Cardiac muscle cell (in vitro differentiated cells and primary cell): ENCODE data around the gene AFG3L2. TPM values are rescaled to one million over a fixed set of nuclear protein-coding genes. Genes with fewer than 3 reads are reported as not detected.

Experiments used
- DNase-seq, 2 donors: peaks; one replicate each; pipeline versions ENCODE4 v3.0.0 to v3.0.0-alpha.2; 2010 to 2017; ENCODE audit warnings: low read depth in 1 of 2, low spot score in 1 of 2
- H3K27ac ChIP-seq: fragments of 200-600 bp; sonication (generic); 2 replicates; pipeline ENCODE4 v1.5.1; 2016
- H3K27me3 ChIP-seq: fragments of 200-600 bp; sonication (generic); 2 replicates; pipeline ENCODE4 v1.6.0; 2016; ENCODE audit warnings: control low read depth
- H3K36me3 ChIP-seq: fragments of 200-600 bp; sonication (generic); 2 replicates; pipeline ENCODE4 v1.5.1; 2016; ENCODE audit warnings: control low read depth
- H3K4me1 ChIP-seq: fragments of 200-600 bp; sonication (generic); 2 replicates; pipeline ENCODE4 v1.8.1; 2017; ENCODE audit warnings: low read depth, mild to moderate bottlenecking, mixed run types
- H3K4me3 ChIP-seq: fragments of 200-600 bp; sonication (generic); 2 replicates; pipeline ENCODE4 v1.5.1; 2016; ENCODE audit warnings: mild to moderate bottlenecking
- H3K9me3 ChIP-seq: fragments of 200-600 bp; sonication (generic); 2 replicates; pipeline ENCODE4 v1.5.1; 2017; ENCODE audit warnings: low read depth, mild to moderate bottlenecking, control low read depth
- polyA plus RNA-seq: library from polyadenylated mRNA; unstranded; fragments of >200 nt; fragmentation: Nextera tagmentation; extraction: Ambion mirVana; gene quantifications from 2 replicates; pipeline ENCODE4 v1.2.1, GENCODE V29; 2016
- total RNA-seq: library from RNA; depleted of rRNA; stranded (reverse); fragments of >200 nt; gene quantifications from 2 replicates; pipeline ENCODE4 v1.2.3, GENCODE V29; 2016
- TF ChIP-seq, protein P1 (sequence below): IDR thresholded peaks from 2 replicates; pipeline ENCODE4 v1.5.1; 2012; ENCODE audit warnings: low read depth, mild to moderate bottlenecking, low read length

The AFG3L2 gene
- total and polyA plus RNA-seq, 2 experiments from 2014 or later = 83.5 to 97.6 TPM

DNA sequence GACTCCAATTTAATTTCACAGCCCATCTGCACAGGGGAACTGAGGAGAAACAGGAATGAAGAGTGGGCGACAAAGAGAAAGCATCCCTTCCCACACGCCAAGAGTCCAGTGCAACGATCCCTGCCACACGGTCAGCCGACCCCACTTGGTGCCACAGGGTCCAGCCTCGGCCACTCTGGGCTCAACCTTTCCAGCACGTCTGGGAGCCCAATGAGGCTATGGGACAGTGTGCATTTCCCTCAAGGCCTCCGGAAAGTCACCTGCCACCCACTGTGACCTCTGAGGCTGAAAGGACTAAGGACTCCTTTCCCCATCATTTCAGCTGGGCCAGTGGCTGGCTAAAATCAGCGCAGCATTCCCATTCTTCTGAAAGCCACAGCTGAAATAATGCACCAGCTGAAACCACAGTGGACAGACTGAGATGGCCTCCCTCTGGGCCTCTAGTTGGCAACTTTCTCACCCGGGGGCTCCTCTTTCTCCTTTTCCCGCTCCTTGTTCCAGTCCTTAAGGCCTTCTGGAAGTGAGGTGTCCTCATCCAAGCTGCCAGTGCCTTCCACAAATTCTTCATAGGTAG lies 47.8 kb downstream of the AFG3L2 start:
- Histone ChIP-seq H3K9me3 (no peaks in the 10 kb centered on the region), H3K4me1 (peaks cover 6% of the 10 kb centered on the region), H3K36me3 (peaks cover 48% of the 10 kb centered on the region), H3K27ac (peak overlapping the region; percentile 68), H3K27me3 (no peaks in the 10 kb centered on the region), H3K4me3 (no peak overlapping the region)
- DNase-seq = no peak
- TF ChIP-seq, protein P1, sequence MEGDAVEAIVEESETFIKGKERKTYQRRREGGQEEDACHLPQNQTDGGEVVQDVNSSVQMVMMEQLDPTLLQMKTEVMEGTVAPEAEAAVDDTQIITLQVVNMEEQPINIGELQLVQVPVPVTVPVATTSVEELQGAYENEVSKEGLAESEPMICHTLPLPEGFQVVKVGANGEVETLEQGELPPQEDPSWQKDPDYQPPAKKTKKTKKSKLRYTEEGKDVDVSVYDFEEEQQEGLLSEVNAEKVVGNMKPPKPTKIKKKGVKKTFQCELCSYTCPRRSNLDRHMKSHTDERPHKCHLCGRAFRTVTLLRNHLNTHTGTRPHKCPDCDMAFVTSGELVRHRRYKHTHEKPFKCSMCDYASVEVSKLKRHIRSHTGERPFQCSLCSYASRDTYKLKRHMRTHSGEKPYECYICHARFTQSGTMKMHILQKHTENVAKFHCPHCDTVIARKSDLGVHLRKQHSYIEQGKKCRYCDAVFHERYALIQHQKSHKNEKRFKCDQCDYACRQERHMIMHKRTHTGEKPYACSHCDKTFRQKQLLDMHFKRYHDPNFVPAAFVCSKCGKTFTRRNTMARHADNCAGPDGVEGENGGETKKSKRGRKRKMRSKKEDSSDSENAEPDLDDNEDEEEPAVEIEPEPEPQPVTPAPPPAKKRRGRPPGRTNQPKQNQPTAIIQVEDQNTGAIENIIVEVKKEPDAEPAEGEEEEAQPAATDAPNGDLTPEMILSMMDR = no peak

DNA sequence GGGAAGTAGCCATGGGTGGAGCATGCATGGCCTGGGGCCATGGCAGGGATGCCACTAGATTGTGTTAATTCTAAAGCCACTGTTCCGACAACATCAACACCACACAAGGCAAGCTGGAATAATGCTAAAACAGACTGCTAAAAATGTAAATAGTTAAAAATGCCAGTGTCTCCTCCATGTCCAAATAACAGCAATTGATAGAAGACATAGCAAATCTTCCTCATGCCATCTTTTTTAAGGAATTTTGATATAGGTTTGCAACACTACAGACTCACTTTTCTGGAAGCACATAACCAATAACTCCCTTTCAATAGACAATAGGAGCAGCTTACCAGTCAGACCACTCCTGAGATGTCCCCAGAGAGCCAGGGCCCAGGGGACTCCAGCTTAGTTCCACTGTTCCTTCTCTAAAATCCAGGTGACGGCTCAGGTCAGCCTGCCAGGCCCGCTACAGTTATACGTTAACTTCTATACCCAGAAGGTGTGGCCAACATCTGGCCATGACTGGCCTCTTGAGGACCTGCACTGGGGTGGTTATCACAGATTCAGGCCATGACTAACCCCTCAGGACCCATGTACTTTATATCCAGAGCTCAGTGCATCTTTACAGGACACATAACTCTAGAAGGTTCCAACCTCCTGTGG lies 48.7 kb downstream of the AFG3L2 start:
- Histone ChIP-seq H3K36me3 (peaks cover 48% of the 10 kb centered on the region), H3K27me3 (no peaks in the 10 kb centered on the region), H3K27ac (peak overlapping the region; percentile 55), H3K4me3 (no peak overlapping the region), H3K4me1 (no peaks in the 10 kb centered on the region), H3K9me3 (no peaks in the 10 kb centered on the region)
- no peak for DNase-seq
- TF ChIP-seq, protein P1 = no peak

DNA sequence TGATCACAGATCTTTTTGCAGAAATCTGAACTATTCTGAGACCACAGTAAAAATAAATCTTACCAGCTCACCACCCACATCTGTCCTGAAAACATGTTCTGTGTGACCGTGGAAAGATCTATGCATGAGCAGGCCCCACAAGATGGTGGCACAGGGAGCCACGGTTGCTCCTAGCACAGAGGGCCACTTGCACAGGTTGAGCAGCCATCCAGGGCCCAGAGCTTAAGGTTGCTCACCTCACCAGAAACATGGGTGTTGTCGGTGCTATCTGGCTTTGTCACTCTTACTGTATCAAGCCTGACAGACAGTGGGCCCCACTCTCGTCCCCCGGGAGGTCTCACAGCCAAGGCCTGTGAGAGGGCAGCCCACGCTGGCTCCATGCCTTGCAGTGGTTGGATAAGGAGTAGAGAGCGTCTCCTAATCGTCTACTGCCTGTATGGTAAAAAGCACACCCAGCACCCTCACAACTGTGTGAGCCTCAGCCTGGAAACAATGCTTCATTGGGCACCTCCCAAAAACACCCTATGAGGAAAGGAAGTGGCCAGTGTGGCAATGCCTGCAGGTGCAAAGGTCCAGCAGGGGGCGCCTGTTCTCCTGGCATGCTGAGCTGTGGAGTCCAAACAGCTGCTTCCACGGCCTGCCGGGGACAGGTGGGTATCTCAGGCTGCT lies 49.4 kb downstream of the AFG3L2 start:
- Histone ChIP-seq H3K27me3 (no peaks in the 10 kb centered on the region), H3K9me3 (no peaks in the 10 kb centered on the region), H3K4me1 (no peaks in the 10 kb centered on the region), H3K36me3 (peaks cover 48% of the 10 kb centered on the region), H3K27ac (peak overlapping the region; percentile 54), H3K4me3 (no peak overlapping the region)
- DNase-seq = peak; percentile 84 to 87
- TF ChIP-seq, protein P1 = peak; percentile 96

DNA sequence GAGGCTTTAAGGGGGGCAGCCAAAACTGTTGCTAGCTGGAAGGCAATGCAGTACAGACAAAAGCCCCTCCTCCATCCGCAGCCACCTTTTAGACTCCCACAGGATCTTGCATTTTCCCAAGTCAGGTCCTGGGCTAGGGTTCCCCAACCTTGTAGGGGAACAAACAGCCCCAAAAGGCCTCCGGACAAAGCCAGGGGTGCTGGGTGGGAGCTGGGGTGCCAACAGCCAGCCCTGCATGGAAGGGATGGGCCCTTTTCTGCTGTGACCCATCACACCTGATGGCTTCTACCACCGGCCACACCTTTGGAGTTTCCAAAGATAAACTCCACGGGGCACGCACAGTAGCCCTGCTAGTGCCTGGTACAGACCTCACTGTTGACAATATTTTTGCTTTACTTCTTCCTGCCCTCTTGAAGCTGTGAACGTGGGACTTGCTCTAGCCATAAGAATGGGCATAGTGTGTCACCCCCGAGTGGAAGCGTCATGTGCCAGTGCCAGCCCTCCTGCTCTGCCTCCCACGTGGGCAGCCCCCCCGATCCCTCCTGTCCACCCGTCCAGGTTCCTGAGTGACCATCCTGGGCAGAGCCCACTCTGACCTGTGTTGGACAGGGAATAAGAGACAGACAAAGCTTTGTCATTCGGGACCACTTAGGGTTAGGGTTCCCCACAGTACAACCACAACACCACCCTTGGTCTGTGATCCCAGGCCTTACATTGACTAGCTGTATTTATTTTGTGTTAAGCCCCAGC lies 50.1 kb downstream of the AFG3L2 start:
- H3K27ac ChIP-seq = peak overlapping the region; percentile 15
- H3K9me3 ChIP-seq = no peaks in the 10 kb centered on the region
- H3K27me3 ChIP-seq = no peaks in the 10 kb centered on the region
- no peak overlapping the region for H3K4me3 ChIP-seq
- peaks cover 49% of the 10 kb centered on the region for H3K36me3 ChIP-seq
- no peak for DNase-seq
- H3K4me1 ChIP-seq = no peaks in the 10 kb centered on the region
- TF ChIP-seq, protein P1 = no peak

DNA sequence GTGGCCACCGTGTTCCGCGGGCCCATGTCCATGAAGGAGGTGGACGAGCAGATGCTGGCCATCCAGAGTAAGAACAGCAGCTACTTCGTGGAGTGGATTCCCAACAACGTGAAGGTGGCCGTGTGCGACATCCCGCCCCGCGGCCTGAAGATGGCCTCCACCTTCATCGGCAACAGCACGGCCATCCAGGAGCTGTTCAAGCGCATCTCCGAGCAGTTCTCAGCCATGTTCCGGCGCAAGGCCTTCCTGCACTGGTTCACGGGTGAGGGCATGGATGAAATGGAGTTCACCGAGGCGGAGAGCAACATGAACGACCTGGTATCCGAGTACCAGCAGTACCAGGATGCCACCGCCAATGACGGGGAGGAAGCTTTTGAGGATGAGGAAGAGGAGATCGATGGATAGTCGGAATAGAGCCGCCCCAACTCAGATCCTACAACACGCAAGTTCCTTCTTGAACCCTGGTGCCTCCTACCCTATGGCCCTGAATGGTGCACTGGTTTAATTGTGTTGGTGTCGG lies 51.2 kb downstream of the AFG3L2 start:
- Histone ChIP-seq H3K27me3 (no peaks in the 10 kb centered on the region), H3K4me3 (no peak overlapping the region), H3K36me3 (peaks cover 52% of the 10 kb centered on the region), H3K27ac (no peak overlapping the region), H3K4me1 (no peaks in the 10 kb centered on the region), H3K9me3 (no peaks in the 10 kb centered on the region)
- no peak for DNase-seq
- TF ChIP-seq, protein P1 = no peak
